K562 (cell line): ENCODE measurements around the gene RPP14. TPM values are rescaled to one million over a fixed set of nuclear protein-coding genes. Genes with fewer than 3 reads are reported as not detected.

Experiments used
- ATAC-seq: fragments of 200-7000 bp; cut with Tn5 transposase; 3 replicates; pipeline ENCODE4 v1.9.1; 2020; ENCODE audit warnings: moderate library complexity
- BruUV-seq: library from RNA; stranded (reverse); fragments of 400-500 nt; replicated peaks from 2 replicates; lab custom pipeline; 2021; lab: Mats Ljungman, UMichigan
- CTCF ChIA-PET: fragments of 300-600 bp; formaldehyde crosslinking; extraction: SDS; loops from one replicate; lab custom pipeline; 2021; ENCODE audit warnings: low intra/inter-chr PET ratio; lab: Yijun Ruan, JAX
- POLR2A ChIA-PET: fragments of 300-600, 350-650 bp; sonication (Branson Sonifier 250); formaldehyde crosslinking; extraction: SDS; loops from one replicate; lab custom pipeline; 2021; ENCODE audit warnings: antibody characterized with exemption, inconsistent platforms; lab: Yijun Ruan, JAX
- DNase-seq, 4 experiments: peaks; one replicate each; pipeline versions ENCODE4 v3.0.0 to v3.0.0-alpha.2; 2011 to 2018; ENCODE audit warnings: low spot score in 3 of 4, mixed read lengths in 3 of 4; ENCODE audit errors: extremely low read depth in 1 of 4
- FAIRE-seq: peaks from 2 replicates; lab custom pipeline; 2011; peaks lifted over from hg19 to GRCh38; lab: Jason Lieb, UNC
- H2AFZ ChIP-seq: 2 replicates; pipeline ENCODE4 v1.6.0; 2011; ENCODE audit warnings: low read depth, low read length, control low read depth, inconsistent platforms
- H3K27ac ChIP-seq: fragments of 200-600 bp; 3 replicates; pipeline ENCODE4 v1.8.0; 2011; ENCODE audit warnings: low read depth, mild to moderate bottlenecking, control low read depth, inconsistent platforms, low read length, moderate library complexity, mixed read lengths; ENCODE audit errors: extremely low read depth
- H3K27me3 ChIP-seq, 2 experiments: fragments of 300-600 bp in 1 of 2; 2 replicates in 1 of 2; 3 replicates in 1 of 2; pipeline versions ENCODE4 v1.6.0 to v1.8.0; 2011; ENCODE audit warnings: inconsistent platforms in 2 of 2, low read length in 2 of 2, mild to moderate bottlenecking in 1 of 2, mixed read lengths in 1 of 2, moderate library complexity in 1 of 2; ENCODE audit not compliant: control insufficient read depth in 2 of 2, insufficient read depth in 2 of 2
- H3K36me3 ChIP-seq: fragments of 300-600 bp; 3 replicates; pipeline ENCODE4 v1.8.0; 2011; ENCODE audit warnings: mild to moderate bottlenecking, low read length, inconsistent platforms; ENCODE audit not compliant: control insufficient read depth, insufficient read depth
- H3K4me1 ChIP-seq, 2 experiments: fragments of 200-600 bp in 1 of 2; replicated peaks in 1 of 2; 2 replicates in 1 of 2; 3 replicates in 1 of 2; pipeline versions ENCODE4 v1.5.1 to v1.8.0; 2011; ENCODE audit warnings: inconsistent platforms in 2 of 2, low read length in 2 of 2, mild to moderate bottlenecking in 1 of 2, mixed read lengths in 1 of 2, moderate library complexity in 1 of 2; ENCODE audit not compliant: control insufficient read depth in 2 of 2, insufficient read depth in 2 of 2
- H3K4me2 ChIP-seq: 2 replicates; pipeline ENCODE4 v1.6.1; 2011; ENCODE audit warnings: low read length, control low read depth, inconsistent platforms, mixed read lengths; ENCODE audit not compliant: insufficient read depth
- H3K4me3 ChIP-seq: fragments of 200-600 bp; sonication (generic), shearing (Covaris generic); 2 replicates; pipeline ENCODE4 v1.5.1; 2016; ENCODE audit warnings: control low read depth, inconsistent platforms
- H3K79me2 ChIP-seq: fragments of 200-600 bp; 3 replicates; pipeline ENCODE4 v1.8.0; 2011; ENCODE audit warnings: low read length, inconsistent platforms; ENCODE audit not compliant: control insufficient read depth, insufficient read depth
- H3K9ac ChIP-seq, 2 experiments: 2 replicates each; pipeline versions ENCODE4 v1.6.0 to v1.6.1; 2011; ENCODE audit warnings: low read depth in 2 of 2, low read length in 2 of 2, control low read depth in 1 of 2, inconsistent platforms in 1 of 2, mild to moderate bottlenecking in 1 of 2, mixed read lengths in 1 of 2; ENCODE audit not compliant: insufficient read depth in 1 of 2
- H3K9me1 ChIP-seq: one replicate; pipeline ENCODE4 v1.6.0; 2011; ENCODE audit warnings: inconsistent platforms, mild to moderate bottlenecking, low read length, moderate library complexity; ENCODE audit not compliant: control insufficient read depth, insufficient read depth
- H3K9me3 ChIP-seq: replicated peaks from 2 replicates; pipeline ENCODE4 v1.5.1; 2011; ENCODE audit warnings: low read depth, low read length, inconsistent platforms; ENCODE audit not compliant: control insufficient read depth, insufficient read depth
- H4K20me1 ChIP-seq: replicated peaks from 2 replicates; pipeline ENCODE4 v1.6.1; 2011; ENCODE audit warnings: low read length, inconsistent platforms, mixed read lengths; ENCODE audit not compliant: control insufficient read depth, insufficient read depth
- CEBPB ChIP-seq: fragments of 450-650 bp; IDR thresholded peaks from 2 replicates; pipeline ENCODE4 v1.6.1; 2016; ENCODE audit warnings: missing genetic modification characterization, missing compliant biosample characterization
- HNRNPK ChIP-seq: fragments of 200-400 bp; formaldehyde crosslinking; IDR thresholded peaks from one replicate; pipeline ENCODE4 v1.6.1; 2018; ENCODE audit warnings: mild to moderate bottlenecking, low read depth, low read length; ENCODE audit not compliant: poor library complexity, severe bottlenecking
- SNRNP70 ChIP-seq: fragments of 200-400 bp; formaldehyde crosslinking; optimal IDR thresholded peaks from 2 replicates; pipeline ENCODE3; 2017; ENCODE audit warnings: low read depth, low read length
- WGBS: fragments of 100-300 bp; shearing (Covaris generic); methylation state at CpG from one replicate; pipeline ENCODE4 v1.1.6; 2016; ENCODE audit warnings: low coverage, mixed read lengths; ENCODE audit not compliant: insufficient coverage; ENCODE audit errors: missing lambda C conversion rate; 5-methylcytosine and 5-hydroxymethylcytosine counted together
- in situ Hi-C: fragments of 300-500 bp; cut with MboI; formaldehyde crosslinking; loops from 4 replicates; pipeline ENCODE4 v1.15.0; 2018; ENCODE audit warnings: inconsistent platforms, mixed read lengths
- intact Hi-C: fragments of 100-400 bp; cut with micrococcal nuclease; formaldehyde crosslinking; loops from 2 replicates; pipeline ENCODE4 v1.14.2; 2022
- polyA plus RNA-seq, 8 experiments: library from polyadenylated mRNA; depleted of rRNA in 4 of 8; stranded (reverse) in 5 of 8; unstranded in 3 of 8; fragments of >200 nt; fragmentation: Nextera tagmentation in 2 of 8; fragmentation: Illumina TruSeq in 1 of 8; extraction: Ambion mirVana in 2 of 8; extraction: Trizol in 1 of 8; gene quantifications; 2 replicates each; pipeline versions ENCODE4 v1.2.1 to v1.2.3, GENCODE V29; 2011 to 2014; ENCODE audit warnings: inconsistent platforms in 1 of 8, missing spikeins in 1 of 8
- total RNA-seq, 7 experiments: library from RNA; depleted of rRNA in 6 of 7; stranded (reverse); fragments of >200 nt in 6 of 7; fragmentation: Illumina TruSeq in 2 of 7; extraction: Trizol in 2 of 7; gene quantifications; 2 replicates each; pipeline versions ENCODE4 v1.2.1 to v1.2.3, GENCODE V29; 2011 to 2021; ENCODE audit warnings: low replicate concordance in 1 of 7
- TF ChIP-seq, protein P1 (sequence below): fragments of 450-650 bp; formaldehyde crosslinking; IDR thresholded peaks from 2 replicates; pipeline ENCODE4 v1.4.0; 2020; ENCODE audit warnings: mild to moderate bottlenecking, mixed read lengths

Gene RPP14
- total and polyA plus RNA-seq, 9 of the 15 experiments (the other 6 are each of a cell fraction or from before 2014, with no cell fraction given) = 13.5 to 20.8 (median 15.4) TPM

DNA sequence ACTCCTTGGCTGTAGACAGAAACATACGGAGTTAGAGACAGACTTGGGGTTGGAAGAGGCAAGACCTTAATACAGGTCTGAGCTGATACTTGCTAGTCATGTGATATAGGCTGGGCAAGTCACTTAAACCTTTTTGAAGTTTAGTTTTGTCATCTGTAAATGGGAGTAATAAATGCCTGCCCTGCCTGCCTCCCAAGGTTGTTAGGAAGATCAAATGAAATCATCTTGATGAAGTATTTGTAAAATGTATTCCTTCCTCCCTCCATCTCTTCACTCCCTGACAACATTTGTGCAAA is 29.6 kb downstream of the RPP14 start:
- in situ Hi-C loops (no loop called here), intact Hi-C loops (no loop called here)
- peak overlapping the region in 1 of 2 experiments; percentile 63; a peak in 2 of 4 replicates for H3K9ac ChIP-seq
- ChIA-PET POLR2A (interaction anchor here (0.7 to 1.7 kb wide), 2 partner anchors 10 to 11 kb away, joined by 3 to 9 read pairs; no protein-coding TSS in a partner anchor), CTCF (no interaction called here)
- no peaks in the 10 kb centered on the region for H3K36me3 ChIP-seq
- H3K27ac ChIP-seq = peak overlapping the region; percentile 64
- peak overlapping the region; percentile 71 for H2AFZ ChIP-seq
- peak overlapping the region; percentile 72; the same call in 1 of the 2 replicates for H3K4me3 ChIP-seq
- BruUV-seq = no TSS peak
- no peak for ATAC-seq
- peak overlapping the region; percentile 90 for H3K4me2 ChIP-seq
- no peaks in the 10 kb centered on the region for H3K9me1 ChIP-seq
- peaks cover 28% of the 10 kb centered on the region for H3K79me2 ChIP-seq
- TF ChIP-seq CEBPB (tag) (no peak), HNRNPK (no peak), SNRNP70 (no peak)
- TF ChIP-seq, protein P1, sequence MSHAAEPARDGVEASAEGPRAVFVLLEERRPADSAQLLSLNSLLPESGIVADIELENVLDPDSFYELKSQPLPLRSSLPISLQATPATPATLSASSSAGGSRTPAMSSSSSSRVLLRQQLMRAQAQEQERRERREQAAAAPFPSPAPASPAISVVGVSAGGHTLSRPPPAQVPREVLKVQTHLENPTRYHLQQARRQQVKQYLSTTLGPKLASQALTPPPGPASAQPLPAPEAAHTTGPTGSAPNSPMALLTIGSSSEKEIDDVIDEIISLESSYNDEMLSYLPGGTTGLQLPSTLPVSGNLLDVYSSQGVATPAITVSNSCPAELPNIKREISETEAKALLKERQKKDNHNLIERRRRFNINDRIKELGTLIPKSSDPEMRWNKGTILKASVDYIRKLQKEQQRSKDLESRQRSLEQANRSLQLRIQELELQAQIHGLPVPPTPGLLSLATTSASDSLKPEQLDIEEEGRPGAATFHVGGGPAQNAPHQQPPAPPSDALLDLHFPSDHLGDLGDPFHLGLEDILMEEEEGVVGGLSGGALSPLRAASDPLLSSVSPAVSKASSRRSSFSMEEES (CRISPR knock-in tag) = peak; percentile 83
- peaks cover 14 to 16% of the 10 kb centered on the region in 2 experiments; a peak in 4 of 5 replicates for H3K4me1 ChIP-seq
- H4K20me1 ChIP-seq = no peaks in the 10 kb centered on the region
- no peaks in the 10 kb centered on the region for H3K9me3 ChIP-seq
- DNase-seq = no peak
- 29% methylated on average over 1 of the region's 1 CpG for WGBS
- FAIRE-seq = no peak
- H3K27me3 ChIP-seq = no peaks in the 10 kb centered on the region
